Ovary (tissue), 9 donors: Measurements from ENCODE around the gene ATXN1. TPM values are rescaled to one million over a fixed set of nuclear protein-coding genes. Genes with fewer than 3 reads are reported as not detected.

ENCODE experiments used
- DNase-seq, 5 donors: peaks; one replicate each; pipeline ENCODE4 v3.0.0-alpha.2; 2019 to 2020
- H3K27ac ChIP-seq, 2 donors: fragments of 200-600 bp; one replicate each; pipeline versions ENCODE4 v1.5.1 to v1.8.0; 2019 to 2022
- H3K27me3 ChIP-seq: fragments of 200-600 bp; one replicate; pipeline ENCODE4 v1.8.0; 2022
- H3K36me3 ChIP-seq: fragments of 200-600 bp; sonication (generic); one replicate; pipeline ENCODE4 v1.5.1; 2019
- H3K4me1 ChIP-seq: one replicate; pipeline ENCODE4 v1.8.1; 2013; ENCODE audit warnings: mild to moderate bottlenecking, moderate library complexity; ENCODE audit not compliant: insufficient read depth
- H3K4me3 ChIP-seq: fragments of 200-600 bp; sonication (generic); one replicate; pipeline ENCODE4 v1.5.1; 2017
- H3K9me3 ChIP-seq, 2 donors: fragments of 200-600 bp in 1 of 2; sonication (generic) in 1 of 2; one replicate each; pipeline versions ENCODE4 v1.5.1 to v1.8.1; 2013 to 2019; ENCODE audit warnings: mild to moderate bottlenecking in 1 of 2, moderate library complexity in 1 of 2
- EP300 ChIP-seq: sonication (generic); formaldehyde crosslinking; IDR thresholded peaks from one replicate; pipeline ENCODE4 v1.6.1; 2017; ENCODE audit warnings: antibody characterized with exemption
- POLR2A ChIP-seq: fragments of 450-650 bp; IDR thresholded peaks from one replicate; pipeline ENCODE4 v1.6.1; 2017; ENCODE audit warnings: antibody characterized with exemption, mild to moderate bottlenecking, moderate library complexity
- WGBS, 3 donors: extraction: QIAGEN DNeasy Blood & Tissue Kit in 1 of 3; methylation state at CpG; one replicate each; pipeline versions ENCODE4 v1.1.5 to v1.1.7; 2013 to 2017; 5-methylcytosine and 5-hydroxymethylcytosine counted together
- intact Hi-C, 4 donors: fragments of 100-400 bp; cut with DNase I; formaldehyde crosslinking; loops; one replicate each; pipeline versions ENCODE4 v1.11.0 to v1.15.1; 2022 to 2023
- polyA plus RNA-seq, 2 donors: library from polyadenylated mRNA; stranded (reverse); fragments of 200-250 nt in 1 of 2; fragments of 350-450 nt in 1 of 2; fragmentation: Illumina TruSeq in 1 of 2; extraction: RNeasy Lipid Tissue Mini Kit (QIAGEN cat#74804) in 1 of 2; gene quantifications; one replicate each; pipeline ENCODE4 v1.2.3, GENCODE V29; 2013 to 2014
- total RNA-seq, 7 donors: library from RNA; depleted of rRNA in 2 of 7; stranded (reverse); fragments of >200 nt in 2 of 7; fragmentation: NEBNext Ultra II Directional in 3 of 7; extraction: Animal tissue kit (Norgen Biotek cat#: 25700) in 3 of 7; gene quantifications; one replicate each; pipeline versions ENCODE4 v1.1.0 to v1.2.4, GENCODE V29; 2016 to 2023
- TF ChIP-seq, protein P1 (sequence below), 3 donors: fragments of 450-650 bp in 2 of 3; fragments of 200-600 bp in 1 of 3; IDR thresholded peaks; one replicate each; pipeline versions ENCODE4 v1.5.1 to v1.8.0; 2016 to 2022; ENCODE audit warnings: antibody characterized with exemption in 3 of 3, mild to moderate bottlenecking in 1 of 3
- donor health status: DM: no; HTN: no; CAD: no; lungs with moderate emphysema.
- donor health status: DM: no; HTN: no; CAD: no.
- donor health status: Bipolar disorder and iron deficiency.
- donor health status: DM: yes; HTN: yes; CAD: no.
- donor health status: DM: no; HTN: no; CAD: no.
- donor health status: DM: yes; HTN: yes; CAD: no.

ATXN1 gene
- total and polyA plus RNA-seq, 9 donors, result 7.3 to 38.2 (median 30.4) TPM

GRCh38 chr6:16743664-16744210 is 17.5 kb downstream of the ATXN1 start:
- whole genome bisulfite sequencing, 3 donors, result 85 to 96% (median 95%) methylated on average over 5 of the region's 5 CpGs
- Histone ChIP-seq H3K36me3 (no peaks in the 10 kb centered on the region), H3K4me1 (peaks cover 4% of the 10 kb centered on the region), H3K9me3 (no peaks in the 10 kb centered on the region), H3K27me3 (no peaks in the 10 kb centered on the region), H3K27ac (no peak overlapping the region), H3K4me3 (no peak overlapping the region)
- DNase-seq, result no peak
- intact Hi-C loops, result no loop called here
- TF ChIP-seq POLR2A (no peak), EP300 (no peak)
- TF ChIP-seq, protein P1, sequence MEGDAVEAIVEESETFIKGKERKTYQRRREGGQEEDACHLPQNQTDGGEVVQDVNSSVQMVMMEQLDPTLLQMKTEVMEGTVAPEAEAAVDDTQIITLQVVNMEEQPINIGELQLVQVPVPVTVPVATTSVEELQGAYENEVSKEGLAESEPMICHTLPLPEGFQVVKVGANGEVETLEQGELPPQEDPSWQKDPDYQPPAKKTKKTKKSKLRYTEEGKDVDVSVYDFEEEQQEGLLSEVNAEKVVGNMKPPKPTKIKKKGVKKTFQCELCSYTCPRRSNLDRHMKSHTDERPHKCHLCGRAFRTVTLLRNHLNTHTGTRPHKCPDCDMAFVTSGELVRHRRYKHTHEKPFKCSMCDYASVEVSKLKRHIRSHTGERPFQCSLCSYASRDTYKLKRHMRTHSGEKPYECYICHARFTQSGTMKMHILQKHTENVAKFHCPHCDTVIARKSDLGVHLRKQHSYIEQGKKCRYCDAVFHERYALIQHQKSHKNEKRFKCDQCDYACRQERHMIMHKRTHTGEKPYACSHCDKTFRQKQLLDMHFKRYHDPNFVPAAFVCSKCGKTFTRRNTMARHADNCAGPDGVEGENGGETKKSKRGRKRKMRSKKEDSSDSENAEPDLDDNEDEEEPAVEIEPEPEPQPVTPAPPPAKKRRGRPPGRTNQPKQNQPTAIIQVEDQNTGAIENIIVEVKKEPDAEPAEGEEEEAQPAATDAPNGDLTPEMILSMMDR (IDR thresholded peaks at IDR 0.05), result no peak

- intact Hi-C loops, result no loop called here
- H3K4me1 ChIP-seq, result peaks cover 5% of the 10 kb centered on the region
- H3K9me3 ChIP-seq, result no peaks in the 10 kb centered on the region
- H3K36me3 ChIP-seq, result no peaks in the 10 kb centered on the region
- 83 to 90% (median 89%) methylated on average over 1 of the region's 1 CpG for WGBS, 3 donors
- no peak overlapping the region for H3K4me3 ChIP-seq
- no peaks in the 10 kb centered on the region for H3K27me3 ChIP-seq
- TF ChIP-seq, protein P1 (IDR thresholded peaks at IDR 0.05), result no peak
- no peak for TF ChIP-seq EP300
- TF ChIP-seq POLR2A, result no peak
- no peak overlapping the region for H3K27ac ChIP-seq
- no peak for DNase-seq
Observed at GRCh38 chr6:16742116-16742515, 19.1 kb downstream of the ATXN1 start.

DNA sequence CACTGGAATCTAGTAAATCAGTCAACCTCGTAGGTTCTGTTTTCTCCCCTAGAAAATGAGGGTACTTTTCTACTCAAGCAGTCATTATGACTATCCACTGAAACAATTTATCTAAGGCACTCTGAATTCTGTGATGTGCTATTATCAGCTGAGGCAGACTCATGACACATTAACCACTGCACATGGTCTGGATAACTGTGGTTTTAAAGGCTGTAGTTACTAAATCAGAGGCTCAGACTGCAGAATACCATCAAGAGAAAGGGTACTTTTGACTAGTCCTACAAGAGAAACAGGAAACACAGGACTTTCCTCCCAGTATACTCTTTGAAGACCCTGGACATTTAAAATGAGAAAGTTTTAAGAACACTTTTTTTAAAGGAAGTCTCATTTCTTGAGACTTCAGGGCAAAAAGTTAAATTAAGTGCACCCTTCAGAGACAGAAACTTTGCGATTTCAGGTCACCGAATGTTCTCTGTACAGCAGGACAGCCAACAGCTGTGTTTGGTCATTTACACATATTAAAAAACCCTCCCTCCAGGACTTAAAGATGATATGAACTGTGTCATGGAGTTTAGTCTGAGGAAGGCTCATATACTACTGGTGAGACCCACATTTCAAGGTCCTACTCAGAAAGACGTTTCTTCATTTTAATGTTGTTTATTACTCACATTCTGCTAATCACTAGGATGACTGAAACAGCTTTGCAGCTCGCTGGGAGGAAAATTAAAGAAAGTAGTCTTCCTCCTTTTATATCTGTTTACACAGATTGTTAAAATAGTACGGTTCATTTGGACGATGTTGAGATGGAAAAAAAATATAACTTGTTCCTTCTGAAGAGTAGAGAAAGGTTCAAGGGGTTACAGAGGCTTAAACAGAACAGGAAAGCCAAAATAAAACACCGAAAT is 19.9 kb downstream of the ATXN1 start:
- Histone ChIP-seq H3K4me3 (no peak overlapping the region), H3K4me1 (peaks cover 5% of the 10 kb centered on the region), H3K27ac (no peak overlapping the region), H3K9me3 (no peaks in the 10 kb centered on the region), H3K27me3 (no peaks in the 10 kb centered on the region), H3K36me3 (no peaks in the 10 kb centered on the region)
- intact Hi-C loops, result no loop called here
- DNase-seq, result no peak
- TF ChIP-seq, protein P1 (IDR thresholded peaks at IDR 0.05), result no peak
- TF ChIP-seq EP300 (no peak), POLR2A (no peak)
- WGBS, 3 donors, result 21 to 35% (median 30%) methylated on average over 8 of the region's 8 CpGs

- no peak for DNase-seq
- Histone ChIP-seq H3K27ac (no peak overlapping the region), H3K4me3 (no peak overlapping the region), H3K4me1 (peaks cover 5% of the 10 kb centered on the region), H3K9me3 (no peaks in the 10 kb centered on the region), H3K36me3 (no peaks in the 10 kb centered on the region), H3K27me3 (no peaks in the 10 kb centered on the region)
- intact Hi-C loops, result no loop called here
- TF ChIP-seq POLR2A (no peak), EP300 (no peak)
- TF ChIP-seq, protein P1 (IDR thresholded peaks at IDR 0.05), result no peak
Observed at GRCh38 chr6:16740097-16740496, 21.2 kb downstream of the ATXN1 start.
